BLaER1 treated with 17β-estradiol and CSF1 and Interleukin-3, amounts not matched to agents 10 nM and 100 nM (cell line): ENCODE results near the gene POLR1E.
A peak's percentile ranks its signal among the peaks of the same experiment; 100 is the strongest.

Experiments
- H3K27ac ChIP-seq, 11 experiments: shearing (Covaris generic); formaldehyde crosslinking; 2 replicates each; pipeline ENCODE4 v1.8.1; 2022
- H3K27me3 ChIP-seq, 11 experiments: shearing (Covaris generic); formaldehyde crosslinking; 2 replicates each; pipeline ENCODE4 v1.8.1; 2022
- H3K36me3 ChIP-seq, 11 experiments: shearing (Covaris generic); formaldehyde crosslinking; 2 replicates each; pipeline ENCODE4 v1.8.1; 2022
- H3K4me1 ChIP-seq, 10 experiments: shearing (Covaris generic); formaldehyde crosslinking; 2 replicates each; pipeline ENCODE4 v1.8.1; 2022
- H3K4me2 ChIP-seq, 11 experiments: shearing (Covaris generic); formaldehyde crosslinking; 2 replicates each; pipeline ENCODE4 v1.8.1; 2022
- H3K4me3 ChIP-seq, 10 experiments: shearing (Covaris generic); formaldehyde crosslinking; 2 replicates each; pipeline ENCODE4 v1.8.1; 2022
- H3K9ac ChIP-seq, 11 experiments: shearing (Covaris generic); formaldehyde crosslinking; 2 replicates each; pipeline ENCODE4 v1.8.1; 2022
- H3K9me3 ChIP-seq, 11 experiments: shearing (Covaris generic); formaldehyde crosslinking; replicated peaks in 1 of 11; 2 replicates each; pipeline ENCODE4 v1.8.1; 2022
- H4K20me1 ChIP-seq, 11 experiments: shearing (Covaris generic); formaldehyde crosslinking; 2 replicates each; pipeline ENCODE4 v1.8.1; 2022
- Cebpa-rat ChIP-seq, 11 experiments: shearing (Covaris generic); IDR thresholded peaks; 2 replicates each; pipeline ENCODE4 v1.8.1; 2022

Gene POLR1E

GRCh38 chr9:37485389-37486255, at the start of gene POLR1E:
TSS of gene POLR1E (plus strand) at chr9:37485948. CDS start at chr9:37486048, 100 bp downstream.
- peak within 1 kb of the TSS in 10 of 11 experiments; percentile 59 to 88 (median 79); a peak in 21 of 22 replicates for H3K27ac ChIP-seq
- peaks cover 0 to 32% (median 0%) of the 10 kb centered on the region in 11 experiments; a peak in 9 of 22 replicates for H4K20me1 ChIP-seq
- H3K9me3 ChIP-seq, result no peaks in the 10 kb centered on the region
- peak within 1 kb of the TSS; percentile 80 to 93 (median 84) for H3K9ac ChIP-seq
- H3K27me3 ChIP-seq, result no peaks in the 10 kb centered on the region
- H3K4me1 ChIP-seq, result peaks cover 25 to 47% (median 36%) of the 10 kb centered on the region in 10 experiments
- peaks cover 17 to 35% (median 30%) of the 10 kb centered on the region in 11 experiments for H3K36me3 ChIP-seq
- H3K4me2 ChIP-seq, result peak within 1 kb of the TSS; percentile 90 to 98 (median 96)
- TF ChIP-seq Cebpa-rat (IDR thresholded peaks at IDR 0.05), result no peak
- H3K4me3 ChIP-seq, result peak within 1 kb of the TSS; percentile 69 to 92 (median 86)

- Histone ChIP-seq H3K9me3 (no peaks in the 10 kb centered on the region), H3K27ac (no peak overlapping the region), H3K4me1 (peaks cover 19 to 28% (median 26%) of the 10 kb centered on the region in 10 experiments), H3K4me3 (no peak overlapping the region), H3K36me3 (peaks cover 78 to 90% (median 84%) of the 10 kb centered on the region in 11 experiments), H3K27me3 (no peaks in the 10 kb centered on the region), H3K4me2 (no peak overlapping the region), H3K9ac (no peak overlapping the region), H4K20me1 (peaks cover 33 to 91% (median 55%) of the 10 kb centered on the region in 11 experiments; a peak in 20 of 22 replicates)
- no peak for TF ChIP-seq Cebpa-rat (IDR thresholded peaks at IDR 0.05)
Observed at GRCh38 chr9:37436540-37436939, 49.2 kb upstream of the POLR1E start.

GRCh38 chr9:37437010-37437409, 48.7 kb upstream of the POLR1E start:
- Histone ChIP-seq H3K27ac (no peak overlapping the region), H3K4me3 (no peak overlapping the region), H3K4me1 (peaks cover 15 to 24% (median 21%) of the 10 kb centered on the region in 10 experiments), H3K27me3 (no peaks in the 10 kb centered on the region), H3K36me3 (peaks cover 82 to 92% (median 88%) of the 10 kb centered on the region in 11 experiments), H3K9ac (no peak overlapping the region), H3K4me2 (no peak overlapping the region), H4K20me1 (peaks cover 37 to 92% (median 59%) of the 10 kb centered on the region in 11 experiments; a peak in 20 of 22 replicates), H3K9me3 (no peaks in the 10 kb centered on the region)
- TF ChIP-seq Cebpa-rat (IDR thresholded peaks at IDR 0.05), result no peak

GRCh38 chr9:37437621-37438020, 48.1 kb upstream of the POLR1E start:
- Histone ChIP-seq H4K20me1 (peaks cover 37 to 95% (median 66%) of the 10 kb centered on the region in 11 experiments; a peak in 20 of 22 replicates), H3K4me3 (no peak overlapping the region), H3K9me3 (no peaks in the 10 kb centered on the region), H3K4me1 (peaks cover 8 to 17% (median 15%) of the 10 kb centered on the region in 10 experiments), H3K27ac (no peak overlapping the region), H3K4me2 (no peak overlapping the region), H3K36me3 (peaks cover 87 to 98% (median 93%) of the 10 kb centered on the region in 11 experiments), H3K27me3 (no peaks in the 10 kb centered on the region), H3K9ac (no peak overlapping the region)
- no peak for TF ChIP-seq Cebpa-rat (IDR thresholded peaks at IDR 0.05)

GRCh38 chr9:37438359-37438758, 47.4 kb upstream of the POLR1E start:
- TF ChIP-seq Cebpa-rat (IDR thresholded peaks at IDR 0.05), result no peak
- H3K4me2 ChIP-seq, result no peak overlapping the region
- H3K4me1 ChIP-seq, result peaks cover 1 to 10% (median 8%) of the 10 kb centered on the region in 10 experiments; a peak in 19 of 20 replicates
- H3K9ac ChIP-seq, result no peak overlapping the region
- no peaks in the 10 kb centered on the region for H3K9me3 ChIP-seq
- no peak overlapping the region for H3K27ac ChIP-seq
- no peaks in the 10 kb centered on the region for H3K27me3 ChIP-seq
- peaks cover 91 to 100% (median 96%) of the 10 kb centered on the region in 11 experiments for H3K36me3 ChIP-seq
- H4K20me1 ChIP-seq, result peaks cover 41 to 95% (median 73%) of the 10 kb centered on the region in 11 experiments; a peak in 20 of 22 replicates
- no peak overlapping the region for H3K4me3 ChIP-seq

- no peaks in the 10 kb centered on the region for H3K9me3 ChIP-seq
- H3K27me3 ChIP-seq, result no peaks in the 10 kb centered on the region
- H3K27ac ChIP-seq, result no peak overlapping the region
- H3K4me3 ChIP-seq, result no peak overlapping the region
- H3K9ac ChIP-seq, result no peak overlapping the region
- H3K36me3 ChIP-seq, result peaks cover 68 to 99% (median 90%) of the 10 kb centered on the region in 11 experiments
- peaks cover 53 to 99% (median 77%) of the 10 kb centered on the region in 11 experiments; a peak in 20 of 22 replicates for H4K20me1 ChIP-seq
- H3K4me1 ChIP-seq, result peaks cover 0 to 6% (median 0%) of the 10 kb centered on the region in 10 experiments; a peak in 4 of 20 replicates
- TF ChIP-seq Cebpa-rat (IDR thresholded peaks at IDR 0.05), result no peak
- H3K4me2 ChIP-seq, result no peak overlapping the region
Observed at GRCh38 chr9:37441776-37442370, 43.9 kb upstream of the POLR1E start.

GRCh38 chr9:37442556-37442955, 43.2 kb upstream of the POLR1E start:
- peaks cover 66 to 99% (median 83%) of the 10 kb centered on the region in 11 experiments for H3K36me3 ChIP-seq
- H3K4me2 ChIP-seq, result no peak overlapping the region
- H3K9me3 ChIP-seq, result no peaks in the 10 kb centered on the region
- H3K27me3 ChIP-seq, result no peaks in the 10 kb centered on the region
- H3K4me3 ChIP-seq, result no peak overlapping the region
- peaks cover 0 to 6% (median 0%) of the 10 kb centered on the region in 10 experiments; a peak in 4 of 20 replicates for H3K4me1 ChIP-seq
- no peak for TF ChIP-seq Cebpa-rat (IDR thresholded peaks at IDR 0.05)
- no peak overlapping the region for H3K9ac ChIP-seq
- H3K27ac ChIP-seq, result no peak overlapping the region
- H4K20me1 ChIP-seq, result peaks cover 48 to 100% (median 76%) of the 10 kb centered on the region in 11 experiments; a peak in 20 of 22 replicates

- peaks cover 45 to 94% (median 75%) of the 10 kb centered on the region in 11 experiments; a peak in 20 of 22 replicates for H4K20me1 ChIP-seq
Observed at GRCh38 chr9:37443566-37443965, 42.2 kb upstream of the POLR1E start.

More at GRCh38 chr9:37443566-37443965, 42.2 kb upstream of the POLR1E start:
- Histone ChIP-seq H3K27me3 (no peaks in the 10 kb centered on the region), H3K4me2 (no peak overlapping the region), H3K9me3 (no peaks in the 10 kb centered on the region), H3K36me3 (peaks cover 62 to 98% (median 78%) of the 10 kb centered on the region in 11 experiments), H3K4me1 (peaks cover 0 to 6% (median 0%) of the 10 kb centered on the region in 10 experiments; a peak in 4 of 20 replicates), H3K27ac (no peak overlapping the region), H3K4me3 (no peak overlapping the region), H3K9ac (no peak overlapping the region)
- TF ChIP-seq Cebpa-rat (IDR thresholded peaks at IDR 0.05), result no peak
